ENCODE results near the gene ZNF10. TPM values are rescaled to one million over a fixed set of nuclear protein-coding genes. Genes with fewer than 3 reads are reported as not detected.

ZNF10 gene
- polyA plus RNA-seq (2012; ENCODE audit: missing spikeins) = 1.7 TPM

DNA sequence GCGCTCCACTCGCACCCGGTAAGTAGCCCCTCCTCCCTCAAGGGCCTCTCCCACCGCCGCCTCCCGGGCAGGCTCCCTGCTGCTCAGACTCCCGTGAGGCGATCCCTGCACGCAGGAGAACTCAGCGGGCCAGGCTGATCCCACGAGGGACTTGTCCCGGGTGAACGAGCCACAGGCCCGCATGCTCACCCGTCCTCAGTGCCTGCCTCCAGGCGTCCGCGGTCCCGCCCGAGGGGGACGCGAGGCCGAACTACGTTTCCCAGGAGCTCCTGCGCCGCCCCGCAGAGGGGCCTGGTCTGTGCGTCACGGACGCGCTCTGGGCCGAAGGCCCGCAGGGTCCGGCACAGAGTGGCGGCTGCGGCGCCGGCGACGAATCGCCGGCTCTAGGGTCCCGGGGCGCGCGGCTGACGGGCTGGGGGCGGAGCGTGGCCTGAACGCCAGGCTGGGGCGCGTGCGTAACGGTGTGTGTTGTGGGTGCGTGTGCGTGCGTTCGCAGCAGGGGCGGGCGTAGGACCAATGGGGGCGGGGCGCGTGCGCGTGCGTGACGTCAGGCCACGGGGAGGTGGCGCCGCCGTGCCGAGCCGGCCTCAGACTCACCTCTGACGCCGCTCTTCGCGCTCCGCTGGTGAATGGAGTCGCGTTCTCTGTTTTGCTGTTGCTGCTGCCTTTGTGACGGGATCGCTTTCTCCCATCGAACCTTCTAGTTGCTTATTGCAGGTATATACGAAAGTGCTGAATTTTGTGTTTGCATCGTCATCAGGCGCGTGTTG is at the start of gene ZNF10, which contains the start of gene ZNF891:
TSS of gene ZNF10 (plus strand) at position 590 of the 770 bp plus-strand sequence. CDS start 13,866 bp downstream, outside the sequence.
TSS of gene ZNF891 (minus strand) at position 237 of the 770 bp plus-strand sequence. CDS start 8,356 bp downstream, outside the sequence.
- DNase-seq (ENCODE audit: insufficient read length) (peak; percentile 56), FAIRE-seq (peak; percentile 97)
- TF ChIP-seq POLR2A (IDR thresholded peaks at IDR 0.05; ENCODE audit: low read depth, low read length) (peak; percentile 81), TAF1 (IDR thresholded peaks at IDR 0.05; ENCODE audit: borderline replicate concordance, low read depth, low read length) (no peak; the same call in 1 of the 2 replicates), POLR2AphosphoS5 (IDR thresholded peaks at IDR 0.05; ENCODE audit: low read depth, low read length) (peak; percentile 78; the same call in 1 of the 2 replicates)

DNA sequence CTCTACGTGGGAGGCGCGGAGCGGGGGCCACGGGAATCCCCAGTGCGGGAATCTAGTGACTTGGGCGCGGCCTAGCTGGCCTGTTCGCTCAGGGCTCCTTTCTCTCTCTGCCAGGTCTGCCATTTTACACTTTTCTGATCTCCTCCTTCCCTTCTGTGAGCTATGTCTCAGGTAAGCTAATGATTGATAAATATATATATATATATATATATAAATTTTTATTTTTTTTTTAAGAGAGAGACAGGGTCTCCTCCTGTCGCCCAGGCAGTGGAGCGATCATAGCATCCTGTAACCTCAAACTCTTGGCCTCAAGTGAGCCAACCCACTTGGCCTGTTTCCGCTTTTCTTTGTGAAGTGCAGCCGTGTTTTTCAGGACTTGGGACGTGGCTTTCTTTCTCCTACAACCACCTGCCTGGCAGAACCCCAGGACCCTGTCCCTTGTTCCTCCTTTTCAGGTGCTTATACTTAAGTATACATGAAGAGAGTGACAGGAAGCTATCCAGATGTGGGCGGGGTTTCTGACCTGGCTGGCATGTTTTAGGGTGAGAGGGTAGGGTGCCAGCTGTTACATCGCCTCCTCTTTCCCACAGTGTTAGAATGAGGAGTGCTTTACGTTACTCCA is 49.2 kb upstream of the ZNF10 start:
- peak; percentile 24 for FAIRE-seq
- TF ChIP-seq TAF1 (IDR thresholded peaks at IDR 0.05; ENCODE audit: borderline replicate concordance, low read depth, low read length) (no peak), POLR2A (IDR thresholded peaks at IDR 0.05; ENCODE audit: low read depth, low read length) (no peak), POLR2AphosphoS5 (IDR thresholded peaks at IDR 0.05; ENCODE audit: low read depth, low read length) (no peak)
- no peak for DNase-seq (ENCODE audit: insufficient read length)

- no peak for FAIRE-seq
- TF ChIP-seq TAF1 (IDR thresholded peaks at IDR 0.05; ENCODE audit: borderline replicate concordance, low read depth, low read length) (no peak), POLR2A (IDR thresholded peaks at IDR 0.05; ENCODE audit: low read depth, low read length) (no peak), POLR2AphosphoS5 (IDR thresholded peaks at IDR 0.05; ENCODE audit: low read depth, low read length) (no peak)
- DNase-seq (ENCODE audit: insufficient read length) = no peak
These were observed 47.1 kb upstream of the ZNF10 start for GRCh38 chr12:133083345-133083744.

DNA sequence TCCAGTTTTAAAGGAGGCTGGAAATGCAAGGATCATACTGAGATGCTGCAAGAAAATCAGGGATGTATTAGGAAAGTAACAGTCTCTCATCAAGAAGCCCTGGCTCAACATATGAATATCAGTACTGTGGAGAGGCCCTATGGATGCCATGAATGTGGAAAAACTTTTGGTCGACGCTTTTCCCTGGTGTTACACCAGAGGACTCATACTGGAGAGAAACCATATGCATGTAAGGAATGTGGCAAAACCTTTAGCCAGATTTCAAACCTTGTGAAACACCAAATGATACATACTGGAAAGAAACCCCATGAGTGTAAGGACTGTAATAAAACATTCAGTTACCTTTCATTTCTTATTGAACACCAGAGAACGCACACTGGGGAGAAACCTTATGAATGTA is 24.8 kb upstream of the ZNF10 start:
- FAIRE-seq (no peak), DNase-seq (ENCODE audit: insufficient read length) (no peak)
- TF ChIP-seq POLR2AphosphoS5 (IDR thresholded peaks at IDR 0.05; ENCODE audit: low read depth, low read length) (no peak), POLR2A (IDR thresholded peaks at IDR 0.05; ENCODE audit: low read depth, low read length) (no peak), TAF1 (IDR thresholded peaks at IDR 0.05; ENCODE audit: borderline replicate concordance, low read depth, low read length) (no peak)

DNA sequence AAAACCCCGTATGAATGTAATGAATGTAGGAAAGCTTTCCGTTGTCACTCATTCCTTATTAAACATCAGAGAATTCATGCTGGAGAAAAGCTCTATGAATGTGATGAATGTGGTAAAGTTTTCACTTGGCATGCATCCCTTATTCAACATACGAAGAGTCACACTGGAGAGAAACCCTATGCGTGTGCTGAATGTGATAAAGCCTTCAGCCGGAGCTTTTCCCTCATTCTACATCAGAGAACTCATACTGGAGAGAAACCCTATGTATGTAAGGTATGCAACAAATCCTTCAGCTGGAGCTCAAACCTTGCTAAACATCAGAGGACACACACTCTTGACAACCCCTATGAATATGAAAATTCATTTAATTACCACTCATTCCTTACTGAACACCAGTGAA is 24.2 kb upstream of the ZNF10 start:
- no peak for TF ChIP-seq POLR2AphosphoS5 (IDR thresholded peaks at IDR 0.05; ENCODE audit: low read depth, low read length)
- no peak for TF ChIP-seq POLR2A (IDR thresholded peaks at IDR 0.05; ENCODE audit: low read depth, low read length)
- no peak for TF ChIP-seq TAF1 (IDR thresholded peaks at IDR 0.05; ENCODE audit: borderline replicate concordance, low read depth, low read length)
- FAIRE-seq (no peak), DNase-seq (ENCODE audit: insufficient read length) (no peak)

DNA sequence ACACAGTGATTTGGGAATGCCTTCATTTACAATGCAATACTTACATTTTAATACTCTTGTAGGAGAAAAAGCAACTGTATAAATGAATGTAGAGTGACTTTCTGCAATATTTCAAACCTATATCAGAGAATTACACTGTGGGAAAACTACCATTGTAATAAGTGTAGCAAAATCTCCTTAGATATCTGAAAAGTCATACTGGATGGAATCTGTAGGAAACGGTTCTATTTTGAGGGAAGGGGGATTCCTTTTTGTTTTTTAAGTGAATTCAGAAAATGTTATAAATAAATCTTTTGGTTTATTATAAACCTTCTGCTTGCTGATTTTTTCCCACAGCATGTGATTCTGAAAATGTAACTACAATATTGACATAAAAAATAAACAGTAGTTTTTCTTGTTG is 23.3 kb upstream of the ZNF10 start:
- FAIRE-seq (no peak), DNase-seq (ENCODE audit: insufficient read length) (no peak)
- TF ChIP-seq POLR2AphosphoS5 (IDR thresholded peaks at IDR 0.05; ENCODE audit: low read depth, low read length) = no peak
- no peak for TF ChIP-seq POLR2A (IDR thresholded peaks at IDR 0.05; ENCODE audit: low read depth, low read length)
- TF ChIP-seq TAF1 (IDR thresholded peaks at IDR 0.05; ENCODE audit: borderline replicate concordance, low read depth, low read length) = no peak

GRCh38 chr12:133108150-133108549 is 22.3 kb upstream of the ZNF10 start:
- TF ChIP-seq TAF1 (IDR thresholded peaks at IDR 0.05; ENCODE audit: borderline replicate concordance, low read depth, low read length) (no peak), POLR2A (IDR thresholded peaks at IDR 0.05; ENCODE audit: low read depth, low read length) (no peak), POLR2AphosphoS5 (IDR thresholded peaks at IDR 0.05; ENCODE audit: low read depth, low read length) (no peak)
- FAIRE-seq = no peak

DNA sequence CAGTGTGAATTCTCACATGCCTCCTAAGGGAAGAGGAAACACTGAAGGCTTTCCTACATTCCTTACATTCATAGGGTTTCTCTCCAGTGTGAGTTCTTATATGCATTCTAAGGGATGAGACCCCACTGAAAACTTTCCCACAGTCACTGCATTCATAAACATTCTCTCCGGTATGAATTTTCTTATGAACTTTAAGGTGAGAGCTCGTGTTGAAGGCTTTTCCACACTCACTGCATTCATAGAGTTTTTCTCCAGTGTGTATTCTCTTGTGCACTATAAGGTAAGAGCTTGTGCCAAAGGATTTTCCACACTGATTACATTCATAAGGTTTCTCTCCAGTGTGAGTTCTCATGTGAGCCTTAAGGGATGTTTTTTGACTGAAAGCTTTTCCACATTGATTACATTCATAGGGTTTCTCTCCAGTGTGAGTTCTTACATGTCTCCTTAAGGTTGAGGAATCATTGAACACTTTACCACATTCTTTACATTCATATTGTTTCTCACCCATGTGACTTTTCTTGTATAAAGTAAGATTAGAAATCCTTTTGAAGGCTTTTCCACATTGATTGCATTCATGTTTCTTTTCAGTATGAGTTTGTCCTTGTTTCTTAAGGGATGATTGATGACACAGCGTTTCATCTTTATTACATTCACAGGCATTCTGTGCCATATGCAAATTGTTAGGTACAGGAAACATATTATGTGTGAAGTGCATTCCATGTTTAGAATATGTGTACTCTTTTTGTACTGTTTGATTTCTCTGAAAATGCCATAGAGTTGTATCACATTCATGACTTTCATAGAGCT is 9.8 kb upstream of the ZNF10 start:
- TF ChIP-seq POLR2AphosphoS5 (IDR thresholded peaks at IDR 0.05; ENCODE audit: low read depth, low read length) (no peak), TAF1 (IDR thresholded peaks at IDR 0.05; ENCODE audit: borderline replicate concordance, low read depth, low read length) (no peak), POLR2A (IDR thresholded peaks at IDR 0.05; ENCODE audit: low read depth, low read length) (no peak)
- no peak for FAIRE-seq
- DNase-seq (ENCODE audit: insufficient read length) = no peak

More at GRCh38 chr12:133108150-133108549, 22.3 kb upstream of the ZNF10 start:
- DNase-seq (ENCODE audit: insufficient read length) = no peak

GRCh38 chr12:133124674-133125073 is 5.8 kb upstream of the ZNF10 start:
- DNase-seq (ENCODE audit: insufficient read length) = no peak
- TF ChIP-seq POLR2AphosphoS5 (IDR thresholded peaks at IDR 0.05; ENCODE audit: low read depth, low read length) (no peak), TAF1 (IDR thresholded peaks at IDR 0.05; ENCODE audit: borderline replicate concordance, low read depth, low read length) (no peak), POLR2A (IDR thresholded peaks at IDR 0.05; ENCODE audit: low read depth, low read length) (no peak)
- FAIRE-seq = no peak

GRCh38 chr12:133129368-133130037 is 924 bp upstream of the ZNF10 start:
- DNase-seq (ENCODE audit: insufficient read length) (no peak), FAIRE-seq (no peak)
- no peak for TF ChIP-seq POLR2A (IDR thresholded peaks at IDR 0.05; ENCODE audit: low read depth, low read length)
- no peak for TF ChIP-seq POLR2AphosphoS5 (IDR thresholded peaks at IDR 0.05; ENCODE audit: low read depth, low read length)
- no peak for TF ChIP-seq TAF1 (IDR thresholded peaks at IDR 0.05; ENCODE audit: borderline replicate concordance, low read depth, low read length)

- FAIRE-seq (no peak), DNase-seq (ENCODE audit: insufficient read length) (no peak)
- TF ChIP-seq POLR2AphosphoS5 (IDR thresholded peaks at IDR 0.05; ENCODE audit: low read depth, low read length) (no peak), TAF1 (IDR thresholded peaks at IDR 0.05; ENCODE audit: borderline replicate concordance, low read depth, low read length) (no peak), POLR2A (IDR thresholded peaks at IDR 0.05; ENCODE audit: low read depth, low read length) (no peak)
These were observed 341 bp downstream of the ZNF10 start for GRCh38 chr12:133130808-133131128.
